Globus pallidus (tissue), 1 donor: ENCODE results near the gene PDXDC1.
"Not testable (repeated sequence)": the region's sequence is repeated elsewhere in the genome, so short reads cannot be mapped to it uniquely, and the experiment has no call there.

ENCODE experiments used
- DNase-seq: peaks from one replicate; pipeline ENCODE4 v3.0.0-alpha.2; 2015; ENCODE audit warnings: low spot score

Gene PDXDC1

GRCh38 chr16:15038689-15039088 is 63.9 kb downstream of the PDXDC1 start:
- no peak for DNase-seq

DNA sequence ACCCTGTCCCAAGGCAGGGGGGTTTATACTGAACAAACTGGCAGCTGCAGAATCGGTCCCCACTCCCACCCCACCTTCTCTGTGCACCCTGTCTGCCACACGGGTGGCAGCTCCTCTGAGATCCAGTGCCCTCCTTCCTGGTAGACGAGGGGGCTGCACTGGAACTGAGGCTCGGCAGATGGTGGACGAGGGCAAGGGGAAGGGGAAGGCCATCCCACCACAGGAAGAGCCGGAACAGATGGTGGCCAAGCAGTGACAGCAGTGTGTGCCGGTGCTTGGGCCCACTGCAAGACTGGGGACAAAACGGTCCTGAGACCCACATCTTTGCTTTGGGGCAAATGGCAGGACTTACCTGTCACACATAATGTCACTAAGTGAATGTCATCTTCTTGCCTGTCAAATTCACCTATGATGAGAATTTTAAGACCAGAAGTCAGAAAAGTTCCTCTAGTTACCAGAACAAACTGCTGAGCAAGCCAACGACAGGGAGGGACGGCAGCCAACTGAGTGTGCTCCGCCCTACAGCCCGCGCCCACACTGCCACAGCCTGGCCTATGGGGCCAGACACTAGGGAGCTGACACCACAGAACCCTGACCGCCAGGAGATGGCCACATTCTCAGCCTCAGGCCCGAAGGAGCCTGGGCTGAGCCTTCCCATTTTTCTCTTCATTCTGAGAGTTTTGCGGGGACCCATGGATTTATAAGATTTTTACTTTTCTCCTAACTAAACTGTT is 66.6 kb downstream of the PDXDC1 start:
- peak; percentile 74 for DNase-seq

DNA sequence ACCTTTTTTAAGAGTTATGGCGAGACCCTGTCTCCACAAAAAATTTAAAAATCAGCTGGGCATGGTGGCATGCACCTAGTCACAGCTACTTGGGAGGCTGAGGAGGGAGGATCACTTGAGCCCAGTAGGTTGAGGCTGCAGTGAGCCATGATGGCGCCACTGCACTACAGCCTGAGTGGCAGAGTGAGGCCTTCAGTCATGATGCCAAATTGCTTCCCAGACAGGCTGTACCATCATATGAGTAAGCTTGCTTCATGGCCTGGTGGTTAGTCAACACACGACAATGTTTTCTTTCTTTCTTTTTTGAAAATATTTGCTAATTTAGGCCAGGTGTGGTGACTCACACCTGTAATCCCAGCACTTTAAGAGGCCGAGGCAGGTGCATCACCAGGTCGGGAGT is 68.5 kb downstream of the PDXDC1 start:
- DNase-seq = no peak

DNA sequence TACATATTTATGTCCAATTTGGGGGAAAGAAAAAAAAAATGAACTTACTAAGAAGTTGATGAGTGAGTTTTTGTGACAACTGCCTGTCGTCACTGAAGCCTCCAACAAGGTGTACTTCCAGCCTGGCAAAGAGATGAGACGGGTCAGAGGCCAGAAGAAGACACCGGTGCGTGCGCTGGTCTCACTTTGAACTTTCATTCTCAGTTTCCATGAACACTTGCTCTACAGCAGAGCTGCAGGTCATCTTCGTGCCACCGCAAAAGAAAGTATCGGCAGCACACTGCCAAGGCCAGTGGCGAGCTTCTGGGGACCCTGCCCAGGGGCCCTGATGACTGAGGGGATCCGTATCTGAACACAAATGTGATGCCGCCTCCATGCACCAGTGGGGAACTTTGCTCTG is 69.5 kb downstream of the PDXDC1 start:
- no peak for DNase-seq

DNA sequence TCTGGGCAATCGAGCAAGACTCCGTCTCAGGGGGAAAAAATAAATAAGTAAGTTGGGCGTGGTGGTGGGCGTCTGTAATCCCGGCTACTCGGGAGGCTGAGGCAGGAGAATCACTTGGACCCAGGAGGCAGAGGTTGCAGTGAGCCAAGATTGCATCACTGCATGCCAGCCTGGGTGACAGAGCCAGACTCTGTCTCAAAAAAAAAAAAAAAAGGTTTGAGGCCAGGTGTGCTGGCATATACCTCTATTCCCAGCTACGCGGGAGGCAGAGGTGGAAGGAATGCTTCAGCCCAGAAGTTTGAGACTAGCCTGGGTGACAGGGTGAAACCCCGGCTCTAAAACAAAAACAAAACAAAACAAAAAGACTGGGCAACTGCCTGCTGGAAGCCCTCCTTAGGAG is 70.4 kb downstream of the PDXDC1 start:
- DNase-seq = not testable (repeated sequence)

DNA sequence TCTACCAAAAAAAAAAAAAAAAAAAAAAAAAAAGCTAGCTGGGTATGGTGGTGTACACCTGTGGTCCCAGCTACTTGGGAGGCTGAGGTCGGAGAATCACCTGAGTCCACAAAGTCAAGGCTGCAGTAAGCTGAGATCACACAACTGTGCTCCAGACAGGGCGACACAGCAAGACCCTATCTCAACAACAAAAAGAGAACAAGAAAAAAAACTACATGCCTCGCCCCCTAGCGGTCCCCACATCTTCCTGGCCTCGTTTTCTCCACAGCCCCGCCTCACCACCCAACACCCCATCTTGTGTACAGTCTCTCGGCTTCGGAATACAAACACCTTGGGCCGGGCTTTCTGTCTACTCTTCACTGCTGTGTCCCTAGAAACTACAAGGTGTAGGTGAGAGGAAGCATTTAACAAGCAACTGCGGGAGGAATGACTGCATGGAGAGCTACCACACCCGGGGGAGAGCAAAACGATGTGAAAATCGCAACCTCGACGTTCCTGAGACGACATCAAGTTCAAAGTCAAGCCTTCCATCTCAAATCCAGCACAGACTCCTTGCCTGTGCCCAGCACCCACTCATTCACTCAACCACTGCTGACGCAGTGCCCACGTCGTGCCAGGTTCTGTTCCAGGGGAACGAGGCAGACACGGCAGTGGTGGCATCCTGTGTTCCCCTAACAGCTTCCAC is 72.0 kb downstream of the PDXDC1 start:
- no peak for DNase-seq

GRCh38 chr16:15049581-15050180 is 74.9 kb downstream of the PDXDC1 start:
- DNase-seq = no peak

- DNase-seq = not testable (repeated sequence)
Observed at GRCh38 chr16:15050440-15050839, 75.6 kb downstream of the PDXDC1 start.

GRCh38 chr16:15051387-15051951 is 76.6 kb downstream of the PDXDC1 start:
- DNase-seq = no peak

- DNase-seq = no peak
Observed at GRCh38 chr16:15052747-15053476, 78.1 kb downstream of the PDXDC1 start.

GRCh38 chr16:15053904-15054303 is 79.1 kb downstream of the PDXDC1 start:
- DNase-seq = no peak

DNA sequence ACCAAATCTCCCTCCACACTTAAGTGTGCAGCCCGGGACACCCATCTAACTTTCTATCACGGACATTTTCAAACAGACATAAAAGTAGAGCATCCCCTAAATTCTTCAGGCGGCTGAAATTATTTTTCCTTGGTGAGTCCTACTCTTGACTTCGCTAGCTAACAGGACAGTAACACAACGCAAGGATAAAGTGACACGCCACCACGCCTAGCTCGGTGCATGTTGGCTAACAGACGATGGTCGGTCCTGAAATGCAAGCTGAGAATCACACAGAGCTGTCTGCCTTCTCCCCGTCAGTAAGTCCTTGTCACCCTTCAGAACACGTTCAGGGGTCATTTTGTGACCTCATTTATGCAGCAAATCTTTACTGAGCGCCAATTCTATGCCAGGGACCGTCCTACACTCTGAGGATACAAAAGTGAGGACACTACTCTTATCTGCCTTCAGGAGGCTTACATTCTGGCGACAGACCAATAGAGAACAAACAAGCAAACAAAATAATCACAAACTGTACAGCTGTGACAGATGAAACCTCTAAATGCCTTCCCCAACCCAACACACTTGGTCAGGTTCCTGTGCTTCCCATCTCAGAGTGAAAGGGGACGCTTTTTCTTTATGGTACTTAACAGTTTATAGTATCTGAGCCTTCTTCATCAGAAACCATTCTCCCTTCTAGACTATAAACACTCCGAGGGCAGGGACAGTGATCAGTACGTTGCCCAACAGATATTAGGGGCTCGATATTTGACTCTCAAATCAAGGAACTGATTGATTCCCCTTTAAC is 79.7 kb downstream of the PDXDC1 start:
- no peak for DNase-seq

GRCh38 chr16:15055141-15056053 is 80.6 kb downstream of the PDXDC1 start:
- DNase-seq = no peak

- no peak for DNase-seq
Observed at GRCh38 chr16:15057681-15058417, 83.0 kb downstream of the PDXDC1 start.

- no peak for DNase-seq
Observed at GRCh38 chr16:15059324-15059723, 84.5 kb downstream of the PDXDC1 start.

DNA sequence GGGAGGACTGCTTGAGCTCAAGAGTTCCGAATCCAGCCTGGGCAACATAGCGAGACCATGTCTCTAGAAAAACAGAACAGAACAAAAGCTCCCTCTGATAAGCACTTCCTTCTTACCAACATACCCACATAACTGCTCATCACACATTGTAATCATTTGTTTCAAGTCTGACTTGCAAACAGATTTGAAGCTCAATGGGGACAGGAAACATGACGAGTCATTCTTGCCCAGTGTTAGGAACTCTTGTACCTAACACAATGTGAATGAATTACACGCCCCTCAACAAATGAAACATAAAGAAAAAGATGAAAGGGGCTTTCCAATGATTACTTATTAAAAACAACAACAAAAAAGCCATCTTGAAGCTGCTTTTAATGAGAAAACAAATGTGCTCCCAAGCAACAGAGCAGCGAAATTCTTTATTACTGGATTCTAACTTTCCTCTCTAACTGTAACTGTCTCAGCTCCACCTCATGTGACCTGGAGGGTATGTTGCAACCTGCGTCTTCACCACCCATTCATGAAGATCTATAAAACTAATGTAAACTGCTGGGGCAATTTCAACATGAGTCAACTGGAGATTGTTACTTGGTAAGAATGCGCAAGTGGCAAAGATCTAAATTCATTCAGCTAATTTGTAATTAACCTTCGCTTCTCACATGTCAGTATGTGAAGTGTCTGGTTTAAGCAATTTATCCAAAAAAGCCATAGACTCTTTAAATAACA is 87.4 kb downstream of the PDXDC1 start:
- not testable (repeated sequence) for DNase-seq

DNA sequence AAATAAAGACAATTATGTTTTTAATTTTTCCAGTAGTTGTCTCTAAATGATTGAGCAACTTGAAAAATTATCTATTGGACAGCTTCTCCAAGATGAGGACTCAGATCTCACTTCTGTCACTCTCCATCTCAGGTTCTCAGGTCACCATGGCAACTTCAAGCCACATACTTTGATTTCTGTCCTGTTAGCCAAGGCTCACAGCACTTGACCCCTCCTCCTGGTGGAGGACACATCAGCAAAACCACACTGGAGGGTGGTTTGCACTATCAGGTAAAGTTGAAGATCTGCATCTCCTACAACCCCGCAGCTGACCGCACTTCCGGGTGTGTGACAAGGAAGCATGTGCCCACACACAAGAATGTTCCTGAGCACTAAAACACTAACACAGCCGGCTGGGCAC is 91.1 kb downstream of the PDXDC1 start:
- DNase-seq = not testable (repeated sequence)

DNA sequence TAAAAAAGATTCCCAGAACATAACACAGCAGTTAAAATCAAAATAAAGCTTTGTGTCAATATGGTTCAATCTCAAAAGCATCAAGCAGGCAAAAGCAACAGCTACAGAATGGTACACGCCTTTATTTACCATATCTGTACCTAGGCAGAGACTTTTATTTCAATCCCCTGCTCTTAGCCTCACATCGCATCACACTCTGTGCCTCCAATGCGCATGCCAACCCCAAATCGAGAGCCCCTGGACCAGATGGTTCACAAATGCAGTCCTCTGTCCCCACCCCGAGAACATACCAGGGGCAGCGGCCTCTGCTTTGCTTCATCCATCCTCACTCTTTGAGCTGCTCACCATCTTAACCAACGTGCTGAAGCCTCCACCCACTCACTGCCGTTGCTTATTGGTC is 91.9 kb downstream of the PDXDC1 start:
- not testable (repeated sequence) for DNase-seq

GRCh38 chr16:15071013-15071412 is 96.2 kb downstream of the PDXDC1 start:
- not testable (repeated sequence) for DNase-seq
